ENCODE data around the gene MMD. TPM values are rescaled to one million over a fixed set of nuclear protein-coding genes. Genes with fewer than 3 reads are reported as not detected.

MMD gene
- total RNA-seq, 1 experiment from 2014 or later, result 19.2 TPM

- CTCF ChIA-PET, result no interaction called here
- no peak overlapping the region for H3K27ac Mint-ChIP-seq (ENCODE audit: unreplicated experiment)
- DNase-seq, result no peak
- H3K27me3 Mint-ChIP-seq (ENCODE audit: unreplicated experiment), result no peaks in the 10 kb centered on the region
- intact Hi-C loops (cut with micrococcal nuclease; ENCODE audit: unreplicated experiment), result loop anchor here (5.0 kb wide), 1 partner anchor 97 kb away; the partner anchor contains the start of gene SMIM36
- no peaks in the 10 kb centered on the region for H3K9me3 Mint-ChIP-seq (ENCODE audit: low read depth, unreplicated experiment)
- no TSS peak for BruUV-seq (replicated peaks)
- H3K4me3 Mint-ChIP-seq (ENCODE audit: low read depth, unreplicated experiment), result no peak overlapping the region
- TF ChIP-seq CTCF (IDR thresholded peaks at IDR 0.05; ENCODE audit: unreplicated experiment), result no peak
- peaks cover 2% of the 10 kb centered on the region for H3K36me3 Mint-ChIP-seq (ENCODE audit: insufficient read depth, unreplicated experiment)
- H3K4me1 Mint-ChIP-seq (ENCODE audit: low read depth, unreplicated experiment), result peaks cover 34% of the 10 kb centered on the region
Observed at GRCh38 chr17:55414983-55415382, 6.7 kb downstream of the MMD start.

GRCh38 chr17:55413825-55414489, 7.7 kb downstream of the MMD start:
- BruUV-seq (replicated peaks), result no TSS peak
- intact Hi-C loops (cut with micrococcal nuclease; ENCODE audit: unreplicated experiment), result no loop called here
- Mint-ChIP-seq H3K4me3 (ENCODE audit: low read depth, unreplicated experiment) (no peak overlapping the region), H3K9me3 (ENCODE audit: low read depth, unreplicated experiment) (no peaks in the 10 kb centered on the region), H3K27ac (ENCODE audit: unreplicated experiment) (no peak overlapping the region), H3K27me3 (ENCODE audit: unreplicated experiment) (no peaks in the 10 kb centered on the region), H3K36me3 (ENCODE audit: insufficient read depth, unreplicated experiment) (no peaks in the 10 kb centered on the region), H3K4me1 (ENCODE audit: low read depth, unreplicated experiment) (peaks cover 23% of the 10 kb centered on the region)
- CTCF ChIA-PET, result no interaction called here
- no peak for DNase-seq
- no peak for TF ChIP-seq CTCF (IDR thresholded peaks at IDR 0.05; ENCODE audit: unreplicated experiment)

GRCh38 chr17:55411463-55411855, 10.2 kb downstream of the MMD start:
- Mint-ChIP-seq H3K27ac (ENCODE audit: unreplicated experiment) (no peak overlapping the region), H3K36me3 (ENCODE audit: insufficient read depth, unreplicated experiment) (peaks cover 9% of the 10 kb centered on the region), H3K4me1 (ENCODE audit: low read depth, unreplicated experiment) (peaks cover under 1% of the 10 kb centered on the region), H3K9me3 (ENCODE audit: low read depth, unreplicated experiment) (no peaks in the 10 kb centered on the region), H3K4me3 (ENCODE audit: low read depth, unreplicated experiment) (no peak overlapping the region), H3K27me3 (ENCODE audit: unreplicated experiment) (no peaks in the 10 kb centered on the region)
- no TSS peak for BruUV-seq (replicated peaks)
- intact Hi-C loops (cut with micrococcal nuclease; ENCODE audit: unreplicated experiment), result no loop called here
- TF ChIP-seq CTCF (IDR thresholded peaks at IDR 0.05; ENCODE audit: unreplicated experiment), result no peak
- CTCF ChIA-PET, result no interaction called here
- DNase-seq, result no peak

- Mint-ChIP-seq H3K27me3 (ENCODE audit: unreplicated experiment) (no peaks in the 10 kb centered on the region), H3K4me1 (ENCODE audit: low read depth, unreplicated experiment) (no peaks in the 10 kb centered on the region), H3K9me3 (ENCODE audit: low read depth, unreplicated experiment) (no peaks in the 10 kb centered on the region), H3K27ac (ENCODE audit: unreplicated experiment) (no peak overlapping the region), H3K36me3 (ENCODE audit: insufficient read depth, unreplicated experiment) (peaks cover 9% of the 10 kb centered on the region), H3K4me3 (ENCODE audit: low read depth, unreplicated experiment) (no peak overlapping the region)
- TF ChIP-seq CTCF (IDR thresholded peaks at IDR 0.05; ENCODE audit: unreplicated experiment), result no peak
- CTCF ChIA-PET, result no interaction called here
- intact Hi-C loops (cut with micrococcal nuclease; ENCODE audit: unreplicated experiment), result no loop called here
- DNase-seq, result no peak
- no TSS peak for BruUV-seq (replicated peaks)
Observed at GRCh38 chr17:55410722-55411462, 10.7 kb downstream of the MMD start.
